Endothelial cell of umbilical vein (primary cell): ENCODE results near the gene RABGAP1. TPM values are rescaled to one million over a fixed set of nuclear protein-coding genes. Genes with fewer than 3 reads are reported as not detected.

Experiments
- BruUV-seq: library from RNA; stranded (reverse); fragments of 400-500 nt; replicated peaks from 2 replicates; lab custom pipeline; 2021; lab: Mats Ljungman, UMichigan
- CTCF ChIA-PET: fragments of 300-600, 350-600 bp; sonication (Branson Sonifier 250); formaldehyde crosslinking; loops from one replicate; lab custom pipeline; 2021; ENCODE audit warnings: antibody characterized with exemption, inconsistent platforms; lab: Charles Lee
- POLR2A ChIA-PET: fragments of 300-600, 350-600 bp; sonication (Branson Sonifier 250); formaldehyde crosslinking; loops from one replicate; lab custom pipeline; 2021; ENCODE audit warnings: antibody characterized with exemption, inconsistent platforms; lab: Charles Lee
- DNase-seq: peaks from one replicate; pipeline ENCODE4 v3.0.0-alpha.2; 2011; ENCODE audit warnings: low read depth, low spot score
- FAIRE-seq: peaks from 2 replicates; lab custom pipeline; 2011; peaks lifted over from hg19 to GRCh38; lab: Jason Lieb, UNC
- H2AFZ ChIP-seq: 2 replicates; pipeline ENCODE4 v1.6.0; 2012; ENCODE audit warnings: low read depth, low read length, control low read depth, inconsistent platforms
- H3K27ac ChIP-seq: 2 replicates; pipeline ENCODE4 v1.5.1; 2011; ENCODE audit warnings: low read depth, mild to moderate bottlenecking, control low read depth, low read length, moderate library complexity; ENCODE audit not compliant: insufficient read depth
- H3K27me3 ChIP-seq, 2 experiments: 2 replicates each; pipeline versions ENCODE4 v1.6.0 to v1.6.1; 2011; ENCODE audit warnings: low read length in 2 of 2, mixed read lengths in 1 of 2; ENCODE audit not compliant: control insufficient read depth in 2 of 2, insufficient read depth in 2 of 2
- H3K36me3 ChIP-seq, 2 experiments: 2 replicates in 1 of 2; 3 replicates in 1 of 2; pipeline ENCODE4 v1.5.1; 2011; ENCODE audit warnings: low read length in 2 of 2, mild to moderate bottlenecking in 1 of 2, moderate library complexity in 1 of 2; ENCODE audit not compliant: control insufficient read depth in 2 of 2, insufficient read depth in 2 of 2; ENCODE audit errors: extremely low read depth in 1 of 2
- H3K4me1 ChIP-seq: 3 replicates; pipeline ENCODE4 v1.5.1; 2011; ENCODE audit warnings: mild to moderate bottlenecking, low read length; ENCODE audit not compliant: control insufficient read depth, insufficient read depth; ENCODE audit errors: extremely low read depth
- H3K4me2 ChIP-seq: 2 replicates; pipeline ENCODE4 v1.6.1; 2011; ENCODE audit warnings: low read length, control low read depth, mixed read lengths; ENCODE audit not compliant: insufficient read depth
- H3K4me3 ChIP-seq, 3 experiments: fragments of 200-600 bp in 1 of 3; sonication (generic), shearing (Covaris generic) in 1 of 3; replicated peaks in 1 of 3; 2 replicates each; pipeline ENCODE4 v1.5.1; 2011 to 2016; ENCODE audit warnings: control low read depth in 3 of 3, low read length in 3 of 3, mild to moderate bottlenecking in 2 of 3, inconsistent platforms in 1 of 3, low read depth in 1 of 3, moderate library complexity in 1 of 3; ENCODE audit not compliant: insufficient read depth in 1 of 3
- H3K79me2 ChIP-seq: 2 replicates; pipeline ENCODE4 v1.6.0; 2012; ENCODE audit warnings: low read length, inconsistent platforms; ENCODE audit not compliant: control insufficient read depth, insufficient read depth
- H3K9ac ChIP-seq: replicated peaks from 2 replicates; pipeline ENCODE3; 2011; ENCODE audit warnings: low read length, control low read depth; ENCODE audit not compliant: insufficient read depth; ENCODE audit errors: extremely low read depth
- H3K9me1 ChIP-seq: replicated peaks from 3 replicates; pipeline ENCODE4 v1.6.0; 2011; ENCODE audit warnings: mild to moderate bottlenecking, low read length; ENCODE audit not compliant: control insufficient read depth, insufficient read depth; ENCODE audit errors: extremely low read depth
- H3K9me3 ChIP-seq: replicated peaks from 2 replicates; pipeline ENCODE4 v1.5.1; 2012; ENCODE audit warnings: low read length, inconsistent platforms; ENCODE audit not compliant: control insufficient read depth, insufficient read depth
- H4K20me1 ChIP-seq: replicated peaks from 2 replicates; pipeline ENCODE3; 2011; ENCODE audit warnings: mild to moderate bottlenecking, low read length; ENCODE audit not compliant: control insufficient read depth, insufficient read depth; ENCODE audit errors: extremely low read depth
- EZH2 ChIP-seq: IDR thresholded peaks from 2 replicates; pipeline ENCODE4 v1.6.1; 2012; ENCODE audit warnings: borderline replicate concordance, low read depth, mild to moderate bottlenecking, moderate library complexity, low read length, inconsistent platforms; ENCODE audit not compliant: severe bottlenecking
- FOS ChIP-seq: IDR thresholded peaks from 2 replicates; pipeline ENCODE4 v1.6.1; 2011; ENCODE audit warnings: mild to moderate bottlenecking, low read length, moderate library complexity, borderline replicate concordance; ENCODE audit not compliant: insufficient read depth
- GATA2 ChIP-seq: IDR thresholded peaks from 2 replicates; pipeline ENCODE4 v1.7.0; 2011; ENCODE audit warnings: low read depth, mild to moderate bottlenecking, moderate library complexity, mixed read lengths, low read length; ENCODE audit not compliant: insufficient read length, insufficient read depth
- JUN ChIP-seq: IDR thresholded peaks from 2 replicates; pipeline ENCODE4 v1.6.1; 2011; ENCODE audit warnings: borderline replicate concordance, low read depth; ENCODE audit not compliant: insufficient read length, insufficient read depth
- MYC ChIP-seq: IDR thresholded peaks from one replicate; pipeline ENCODE4 v1.6.1; 2011; ENCODE audit warnings: mild to moderate bottlenecking, low read depth, low read length
- POLR2A ChIP-seq: IDR thresholded peaks from 2 replicates; pipeline ENCODE4 v1.6.1; 2012; ENCODE audit warnings: low read depth, mild to moderate bottlenecking, control low read depth, low read length
- POLR2AphosphoS5 ChIP-seq: IDR thresholded peaks from 2 replicates; pipeline ENCODE4 v1.6.1; 2012; ENCODE audit warnings: low read depth, mild to moderate bottlenecking, control low read depth, low read length, moderate library complexity; ENCODE audit not compliant: insufficient read depth
- dilution Hi-C: fragments of 300-500 bp; cut with MboI; formaldehyde crosslinking; loops from one replicate; pipeline ENCODE4 v1.15.0; 2019; ENCODE audit warnings: low sequenced_read_pairs; ENCODE audit not compliant: extremely low pct_ligation_motif_present
- intact Hi-C: fragments of 100-400 bp; cut with micrococcal nuclease; formaldehyde crosslinking; loops from one replicate; pipeline ENCODE4 v1.10.0; 2022
- polyA plus RNA-seq, 4 experiments: library from polyadenylated mRNA; depleted of rRNA in 3 of 4; stranded (reverse) in 3 of 4; unstranded in 1 of 4; fragments of >200 nt; gene quantifications; 2 replicates each; pipeline versions ENCODE4 v1.2.1 to v1.2.3, GENCODE V29; 2011 to 2012; ENCODE audit warnings: missing spikeins in 1 of 4
- total RNA-seq: library from RNA; stranded (reverse); gene quantifications from 2 replicates; pipeline ENCODE4 v1.2.3, GENCODE V29; 2021
- TF ChIP-seq, protein P1 (sequence below): IDR thresholded peaks from 2 replicates; pipeline ENCODE4 v1.6.1; 2011; ENCODE audit not compliant: insufficient read depth, insufficient read length
- TF ChIP-seq, protein P2 (sequence below), 2 donors: IDR thresholded peaks; 1 replicate in 1 of 2; 2 replicates in 1 of 2; pipeline ENCODE4 v1.5.1; 2011; ENCODE audit warnings: low read length in 2 of 2, mild to moderate bottlenecking in 2 of 2, moderate library complexity in 2 of 2, control low read depth in 1 of 2, inconsistent platforms in 1 of 2, low read depth in 1 of 2; ENCODE audit not compliant: insufficient read depth in 1 of 2; ENCODE audit errors: extremely low read depth in 1 of 2

The RABGAP1 gene
- total and polyA plus RNA-seq, 2 donors (not counting 3 experiments of a cell fraction or from before 2014, with no cell fraction given), result 19.0 to 53.6 TPM

DNA sequence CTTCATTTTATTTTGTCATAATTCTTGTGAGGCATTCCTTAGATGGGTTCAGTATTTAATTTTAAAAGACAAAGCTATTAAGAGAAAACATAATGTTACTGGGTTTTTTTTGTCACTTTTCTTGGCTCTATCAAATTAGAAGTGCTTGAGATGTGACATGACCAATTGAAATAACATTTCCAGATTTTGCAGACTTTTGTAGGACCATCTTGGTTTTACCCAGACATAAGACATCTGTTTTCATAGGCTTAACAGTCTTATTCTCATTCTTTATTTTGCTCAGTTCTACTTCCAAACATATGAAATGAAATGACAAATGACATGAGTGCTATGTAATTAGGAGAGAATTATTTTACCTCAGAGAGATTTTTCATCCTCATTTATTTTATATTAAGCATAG is 112.2 kb downstream of the RABGAP1 start:
- H3K27me3 ChIP-seq, result no peaks in the 10 kb centered on the region
- no peak overlapping the region for H2AFZ ChIP-seq
- H3K4me2 ChIP-seq, result no peak overlapping the region
- ChIA-PET POLR2A (no interaction called here), CTCF (interaction anchor here (0.8 to 1.0 kb wide), 2 partner anchors 14 to 28 kb away, joined by 3 read pairs; no protein-coding TSS in a partner anchor)
- dilution Hi-C loops, result no loop called here
- no peaks in the 10 kb centered on the region for H3K36me3 ChIP-seq
- DNase-seq, result no peak
- H3K4me3 ChIP-seq, result no peak overlapping the region
- no peaks in the 10 kb centered on the region for H3K9me3 ChIP-seq
- FAIRE-seq, result no peak
- no peak overlapping the region for H3K9ac ChIP-seq
- H4K20me1 ChIP-seq, result no peaks in the 10 kb centered on the region
- no peak overlapping the region for H3K27ac ChIP-seq
- peaks cover 21% of the 10 kb centered on the region for H3K4me1 ChIP-seq
- BruUV-seq, result no TSS peak
- TF ChIP-seq POLR2AphosphoS5 (no peak), MYC (no peak)
- no peaks in the 10 kb centered on the region for H3K9me1 ChIP-seq
- intact Hi-C loops, result no loop called here
- no peaks in the 10 kb centered on the region for H3K79me2 ChIP-seq

DNA sequence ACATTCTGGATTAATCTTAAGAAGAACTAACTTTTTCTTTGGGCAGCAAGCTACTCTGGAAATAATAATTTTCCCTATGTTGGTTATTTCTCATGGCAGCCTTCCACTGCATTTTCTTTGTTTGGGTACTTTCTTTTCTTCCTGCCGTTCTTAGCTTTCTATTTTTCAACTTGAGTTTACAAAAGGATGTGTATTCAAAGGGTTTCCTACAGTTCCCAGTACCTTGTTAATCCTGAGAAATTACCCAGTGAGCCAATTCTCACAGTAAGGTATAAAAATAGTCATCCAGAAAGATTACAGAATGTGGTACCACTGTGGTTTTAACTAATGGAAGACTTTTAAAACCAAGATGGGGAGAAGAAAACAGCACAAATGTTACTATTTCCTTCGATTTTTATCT is 112.9 kb downstream of the RABGAP1 start:
- H3K9me1 ChIP-seq, result no peaks in the 10 kb centered on the region
- no peaks in the 10 kb centered on the region for H3K79me2 ChIP-seq
- ChIA-PET POLR2A (no interaction called here), CTCF (interaction anchor here (0.8 to 1.0 kb wide), 2 partner anchors 15 to 27 kb away, joined by 3 read pairs; no protein-coding TSS in a partner anchor)
- FAIRE-seq, result no peak
- H4K20me1 ChIP-seq, result no peaks in the 10 kb centered on the region
- TF ChIP-seq, protein P1, sequence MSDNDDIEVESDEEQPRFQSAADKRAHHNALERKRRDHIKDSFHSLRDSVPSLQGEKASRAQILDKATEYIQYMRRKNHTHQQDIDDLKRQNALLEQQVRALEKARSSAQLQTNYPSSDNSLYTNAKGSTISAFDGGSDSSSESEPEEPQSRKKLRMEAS, result no peak
- TF ChIP-seq, protein P2, sequence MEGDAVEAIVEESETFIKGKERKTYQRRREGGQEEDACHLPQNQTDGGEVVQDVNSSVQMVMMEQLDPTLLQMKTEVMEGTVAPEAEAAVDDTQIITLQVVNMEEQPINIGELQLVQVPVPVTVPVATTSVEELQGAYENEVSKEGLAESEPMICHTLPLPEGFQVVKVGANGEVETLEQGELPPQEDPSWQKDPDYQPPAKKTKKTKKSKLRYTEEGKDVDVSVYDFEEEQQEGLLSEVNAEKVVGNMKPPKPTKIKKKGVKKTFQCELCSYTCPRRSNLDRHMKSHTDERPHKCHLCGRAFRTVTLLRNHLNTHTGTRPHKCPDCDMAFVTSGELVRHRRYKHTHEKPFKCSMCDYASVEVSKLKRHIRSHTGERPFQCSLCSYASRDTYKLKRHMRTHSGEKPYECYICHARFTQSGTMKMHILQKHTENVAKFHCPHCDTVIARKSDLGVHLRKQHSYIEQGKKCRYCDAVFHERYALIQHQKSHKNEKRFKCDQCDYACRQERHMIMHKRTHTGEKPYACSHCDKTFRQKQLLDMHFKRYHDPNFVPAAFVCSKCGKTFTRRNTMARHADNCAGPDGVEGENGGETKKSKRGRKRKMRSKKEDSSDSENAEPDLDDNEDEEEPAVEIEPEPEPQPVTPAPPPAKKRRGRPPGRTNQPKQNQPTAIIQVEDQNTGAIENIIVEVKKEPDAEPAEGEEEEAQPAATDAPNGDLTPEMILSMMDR (IDR thresholded peaks at IDR 0.05; ENCODE audit: extremely low read depth in 1 of 2, insufficient read depth in 1 of 2, low read depth in 1 of 2, low read length in 2 of 2), result no peak
- TF ChIP-seq FOS (no peak), POLR2A (no peak), EZH2 (no peak), JUN (no peak), MYC (no peak), POLR2AphosphoS5 (no peak), GATA2 (no peak)
- intact Hi-C loops (no loop called here), dilution Hi-C loops (no loop called here)
- H3K4me1 ChIP-seq, result peaks cover 15% of the 10 kb centered on the region
- H3K9me3 ChIP-seq, result no peaks in the 10 kb centered on the region
- no peak overlapping the region for H3K9ac ChIP-seq
- H2AFZ ChIP-seq, result no peak overlapping the region
- H3K4me2 ChIP-seq, result no peak overlapping the region
- H3K36me3 ChIP-seq, result no peaks in the 10 kb centered on the region
- H3K27ac ChIP-seq, result no peak overlapping the region
- no peak overlapping the region for H3K4me3 ChIP-seq
- BruUV-seq, result no TSS peak
- peak; percentile 90 for DNase-seq
- H3K27me3 ChIP-seq, result no peaks in the 10 kb centered on the region
